Muscle of leg (tissue), 16 donors: ENCODE data around the gene KIFC3. TPM values are rescaled to one million over a fixed set of nuclear protein-coding genes. Genes with fewer than 3 reads are reported as not detected.
"Not testable (repeated sequence)": the region's sequence is repeated elsewhere in the genome, so short reads cannot be mapped to it uniquely, and the experiment has no call there.

ENCODE experiments used
- DNase-seq: peaks from one replicate; pipeline ENCODE4 v3.0.0; 2013
- H3K27ac ChIP-seq: one replicate; pipeline ENCODE4 v1.5.1; 2013; ENCODE audit warnings: mild to moderate bottlenecking, low read length, control low read depth
- H3K27me3 ChIP-seq: one replicate; pipeline ENCODE4 v1.6.1; 2013; ENCODE audit warnings: low read length; ENCODE audit not compliant: control insufficient read depth, insufficient read depth
- H3K36me3 ChIP-seq: one replicate; pipeline ENCODE4 v1.6.1; 2013; ENCODE audit warnings: low read length; ENCODE audit not compliant: control insufficient read depth, insufficient read depth
- H3K4me1 ChIP-seq: one replicate; pipeline ENCODE4 v1.6.1; 2013; ENCODE audit warnings: low read length; ENCODE audit not compliant: control insufficient read depth, insufficient read depth
- H3K4me3 ChIP-seq: one replicate; pipeline ENCODE4 v1.5.1; 2013; ENCODE audit warnings: low read length, control low read depth
- H3K9me3 ChIP-seq: replicated peaks from 2 replicates; pipeline ENCODE4 v1.6.1; 2013; ENCODE audit warnings: low read depth, low read length; ENCODE audit not compliant: control insufficient read depth
- WGBS: methylation state at CpG from one replicate; pipeline ENCODE4 v1.1.5; 2013; ENCODE audit warnings: missing lambda C conversion rate; ENCODE audit not compliant: insufficient coverage; 5-methylcytosine and 5-hydroxymethylcytosine counted together
- long read RNA-seq, 11 donors: transcript quantifications; one replicate each; lab custom pipeline, GENCODE V29; 2026
- polyA plus RNA-seq, 8 donors: library from polyadenylated mRNA; unstranded; fragments of 120-200 nt; gene quantifications; one replicate each; pipeline versions ENCODE4 v1.2.1 to v1.2.3, GENCODE V29; 2013; ENCODE audit warnings: inconsistent platforms in 1 of 8, low replicate concordance in 1 of 8; ENCODE audit not compliant: insufficient read length in 8 of 8, insufficient read depth in 1 of 8
- total RNA-seq: library from RNA; stranded (reverse); fragments of 120-200 nt; gene quantifications from one replicate; pipeline ENCODE4 v1.2.4, GENCODE V29; 2013

Gene KIFC3
- total RNA-seq = 13.8 TPM
- 10 to 100 TPM; 15.1 to 34.6 (median 23.1) TPM for polyA plus RNA-seq
- long read RNA-seq, donor 1, partial matches to known transcripts = 0 of 1 reads
- long read RNA-seq, donor 1, other reads (novel, unspliced or antisense) = 0 of 1 reads
- long read RNA-seq, donor 2, partial matches to known transcripts = 0 of 1 reads
- long read RNA-seq, donor 2, other reads (novel, unspliced or antisense) = 0 of 1 reads
- long read RNA-seq, donor 3, partial matches to known transcripts = 0 of 2 reads
- long read RNA-seq, donor 3, other reads (novel, unspliced or antisense) = 0 of 2 reads
- long read RNA-seq, donor 4, partial matches to known transcripts = 0 of 2 reads
- long read RNA-seq, donor 4, other reads (novel, unspliced or antisense) = 0 of 2 reads
- long read RNA-seq, donor 5, partial matches to known transcripts = 0 of 5 reads
- long read RNA-seq, donor 5, other reads (novel, unspliced or antisense) = 0 of 5 reads
- long read RNA-seq, donor 6, partial matches to known transcripts = 0 of 6 reads
- long read RNA-seq, donor 6, other reads (novel, unspliced or antisense) = 0 of 6 reads
- long read RNA-seq, donor 7, partial matches to known transcripts = 0 of 2 reads
- long read RNA-seq, donor 7, other reads (novel, unspliced or antisense) = 0 of 2 reads
- long read RNA-seq, donor 8, partial matches to known transcripts = 0 of 1 reads
- long read RNA-seq, donor 8, other reads (novel, unspliced or antisense) = 0 of 1 reads
- long read RNA-seq, donor 9 = 0 reads
- long read RNA-seq, donor 10, partial matches to known transcripts = 0 of 1 reads
- long read RNA-seq, donor 10, other reads (novel, unspliced or antisense) = 0 of 1 reads
- long read RNA-seq, donor 11, partial matches to known transcripts = 0 of 1 reads
- long read RNA-seq, donor 11, other reads (novel, unspliced or antisense) = 0 of 1 reads

- Histone ChIP-seq H3K36me3 (no peaks in the 10 kb centered on the region), H3K27me3 (peaks cover 2% of the 10 kb centered on the region), H3K27ac (peak within 1 kb of the TSS; percentile 64), H3K4me3 (peak within 1 kb of the TSS; percentile 59), H3K9me3 (no peaks in the 10 kb centered on the region), H3K4me1 (peaks cover 65% of the 10 kb centered on the region)
- WGBS = 3% methylated on average over 78 of the region's 78 CpGs
- DNase-seq = peak; percentile 91
Measured at GRCh38 chr16:57802341-57803133, at the start of gene KIFC3. KIFC3 (minus strand) TSS chr16:57802491; CDS start chr16:57798243, 4,248 bp downstream.

- no peaks in the 10 kb centered on the region for H3K4me1 ChIP-seq
- H3K4me3 ChIP-seq = no peak overlapping the region
- 79% methylated on average over 4 of the region's 5 CpGs for WGBS
- H3K9me3 ChIP-seq = no peaks in the 10 kb centered on the region
- peaks cover 3% of the 10 kb centered on the region for H3K27me3 ChIP-seq
- no peak overlapping the region for H3K27ac ChIP-seq
- DNase-seq = no peak
- H3K36me3 ChIP-seq = no peaks in the 10 kb centered on the region
Measured at GRCh38 chr16:57848181-57848580, 45.9 kb upstream of the KIFC3 start.

GRCh38 chr16:57846931-57847330, 44.6 kb upstream of the KIFC3 start:
- not testable (repeated sequence) for H3K9me3 ChIP-seq, H3K36me3 ChIP-seq, H3K4me3 ChIP-seq, H3K4me1 ChIP-seq, H3K27me3 ChIP-seq, DNase-seq, H3K27ac ChIP-seq
- 69% methylated on average over 2 of the region's 6 CpGs for WGBS

GRCh38 chr16:57846078-57846697, 43.9 kb upstream of the KIFC3 start:
- no peak overlapping the region for H3K27ac ChIP-seq
- no peaks in the 10 kb centered on the region for H3K4me1 ChIP-seq
- WGBS = 27% methylated on average over 4 of the region's 9 CpGs
- DNase-seq = no peak
- H3K9me3 ChIP-seq = no peaks in the 10 kb centered on the region
- no peak overlapping the region for H3K4me3 ChIP-seq
- peaks cover 3% of the 10 kb centered on the region for H3K27me3 ChIP-seq
- H3K36me3 ChIP-seq = no peaks in the 10 kb centered on the region

GRCh38 chr16:57845115-57845514, 42.8 kb upstream of the KIFC3 start:
- H3K4me1 ChIP-seq = no peaks in the 10 kb centered on the region
- DNase-seq = no peak
- H3K9me3 ChIP-seq = no peaks in the 10 kb centered on the region
- no peak overlapping the region for H3K4me3 ChIP-seq
- H3K36me3 ChIP-seq = no peaks in the 10 kb centered on the region
- no peak overlapping the region for H3K27ac ChIP-seq
- WGBS = 78% methylated on average over 8 of the region's 8 CpGs
- H3K27me3 ChIP-seq = peaks cover 3% of the 10 kb centered on the region

- WGBS = 74% methylated on average over 7 of the region's 10 CpGs
- Histone ChIP-seq H3K36me3 (no peaks in the 10 kb centered on the region), H3K27me3 (peaks cover 3% of the 10 kb centered on the region), H3K27ac (no peak overlapping the region), H3K4me3 (no peak overlapping the region), H3K9me3 (no peaks in the 10 kb centered on the region), H3K4me1 (no peaks in the 10 kb centered on the region)
- no peak for DNase-seq
Measured at GRCh38 chr16:57844416-57845030, 42.2 kb upstream of the KIFC3 start.

GRCh38 chr16:57843400-57843799, 41.1 kb upstream of the KIFC3 start:
- DNase-seq = no peak
- 80% methylated on average over 1 of the region's 1 CpG for WGBS

GRCh38 chr16:57842601-57843000, 40.3 kb upstream of the KIFC3 start:
- WGBS = 45% methylated on average over 2 of the region's 5 CpGs
- H3K4me1 ChIP-seq = no peaks in the 10 kb centered on the region

More at GRCh38 chr16:57843400-57843799, 41.1 kb upstream of the KIFC3 start:
- H3K4me1 ChIP-seq = no peaks in the 10 kb centered on the region
- no peaks in the 10 kb centered on the region for H3K36me3 ChIP-seq
- H3K4me3 ChIP-seq = no peak overlapping the region
- no peak overlapping the region for H3K27ac ChIP-seq
- H3K9me3 ChIP-seq = no peaks in the 10 kb centered on the region
- H3K27me3 ChIP-seq = peaks cover 3% of the 10 kb centered on the region

GRCh38 chr16:57840833-57841232, 38.5 kb upstream of the KIFC3 start:
- no peak for DNase-seq
- H3K27me3 ChIP-seq = no peaks in the 10 kb centered on the region
- H3K27ac ChIP-seq = no peak overlapping the region
- no peaks in the 10 kb centered on the region for H3K4me1 ChIP-seq
- 86% methylated on average over 7 of the region's 8 CpGs for WGBS
- H3K36me3 ChIP-seq = no peaks in the 10 kb centered on the region
- no peaks in the 10 kb centered on the region for H3K9me3 ChIP-seq
- H3K4me3 ChIP-seq = no peak overlapping the region

More at GRCh38 chr16:57842601-57843000, 40.3 kb upstream of the KIFC3 start:
- no peak for DNase-seq
- H3K9me3 ChIP-seq = no peaks in the 10 kb centered on the region
- H3K36me3 ChIP-seq = no peaks in the 10 kb centered on the region
- H3K4me3 ChIP-seq = no peak overlapping the region
- H3K27me3 ChIP-seq = peaks cover 3% of the 10 kb centered on the region
- H3K27ac ChIP-seq = no peak overlapping the region
